GM19025 (cell line): ENCODE measurements around the gene FYN.
"Not testable (repeated sequence)": the region's sequence is repeated elsewhere in the genome, so short reads cannot be mapped to it uniquely, and the experiment has no call there.

ENCODE experiments used
- ATAC-seq: cut with Tn5 transposase; IDR thresholded peaks from one replicate; pipeline ENCODE4 v1.9.1; 2021; ENCODE audit warnings: mild to moderate bottlenecking, low read depth, moderate library complexity; ENCODE audit not compliant: unreplicated experiment

Gene FYN

GRCh38 chr6:111837641-111838500 is 35.4 kb downstream of the FYN start:
- ATAC-seq: peak; percentile 65

GRCh38 chr6:111837007-111837406 is 36.2 kb downstream of the FYN start:
- no peak for ATAC-seq

- ATAC-seq: no peak
Observed at GRCh38 chr6:111835807-111836206, 37.4 kb downstream of the FYN start.

GRCh38 chr6:111835398-111835797 is 37.9 kb downstream of the FYN start:
- not testable (repeated sequence) for ATAC-seq

- no peak for ATAC-seq
Observed at GRCh38 chr6:111834356-111834755, 38.9 kb downstream of the FYN start.

GRCh38 chr6:111832833-111833418 is 40.3 kb downstream of the FYN start:
- ATAC-seq: no peak

GRCh38 chr6:111831408-111831807 is 41.8 kb downstream of the FYN start:
- no peak for ATAC-seq

- ATAC-seq: no peak
Observed at GRCh38 chr6:111829998-111830397, 43.3 kb downstream of the FYN start.

- no peak for ATAC-seq
Observed at GRCh38 chr6:111829581-111829980, 43.7 kb downstream of the FYN start.

- ATAC-seq: no peak
Observed at GRCh38 chr6:111828809-111829208, 44.4 kb downstream of the FYN start.

GRCh38 chr6:111825439-111826086 is 47.7 kb downstream of the FYN start:
- no peak for ATAC-seq

GRCh38 chr6:111824608-111825337 is 48.5 kb downstream of the FYN start:
- peak; percentile 92 for ATAC-seq

- ATAC-seq: no peak
Observed at GRCh38 chr6:111823831-111824607, 49.2 kb downstream of the FYN start.

- no peak for ATAC-seq
Observed at GRCh38 chr6:111823012-111823411, 50.2 kb downstream of the FYN start.

- ATAC-seq: no peak
Observed at GRCh38 chr6:111819458-111819857, 53.8 kb downstream of the FYN start.

GRCh38 chr6:111818539-111819226 is 54.6 kb downstream of the FYN start:
- no peak for ATAC-seq

GRCh38 chr6:111817451-111818120 is 55.7 kb downstream of the FYN start:
- no peak for ATAC-seq

- no peak for ATAC-seq
Observed at GRCh38 chr6:111813677-111814310, 59.5 kb downstream of the FYN start.

- no peak for ATAC-seq
Observed at GRCh38 chr6:111813237-111813636, 60.0 kb downstream of the FYN start.
